ENCODE data around the gene DNAJC1. TPM values are rescaled to one million over a fixed set of nuclear protein-coding genes. Genes with fewer than 3 reads are reported as not detected.

DNAJC1 gene
- total and polyA plus RNA-seq, 2 of the 8 experiments (the other 6 are each of a cell fraction or from before 2014, with no cell fraction given), result 6.8 to 14.8 TPM

- TF ChIP-seq, protein P1, sequence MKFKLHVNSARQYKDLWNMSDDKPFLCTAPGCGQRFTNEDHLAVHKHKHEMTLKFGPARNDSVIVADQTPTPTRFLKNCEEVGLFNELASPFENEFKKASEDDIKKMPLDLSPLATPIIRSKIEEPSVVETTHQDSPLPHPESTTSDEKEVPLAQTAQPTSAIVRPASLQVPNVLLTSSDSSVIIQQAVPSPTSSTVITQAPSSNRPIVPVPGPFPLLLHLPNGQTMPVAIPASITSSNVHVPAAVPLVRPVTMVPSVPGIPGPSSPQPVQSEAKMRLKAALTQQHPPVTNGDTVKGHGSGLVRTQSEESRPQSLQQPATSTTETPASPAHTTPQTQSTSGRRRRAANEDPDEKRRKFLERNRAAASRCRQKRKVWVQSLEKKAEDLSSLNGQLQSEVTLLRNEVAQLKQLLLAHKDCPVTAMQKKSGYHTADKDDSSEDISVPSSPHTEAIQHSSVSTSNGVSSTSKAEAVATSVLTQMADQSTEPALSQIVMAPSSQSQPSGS (IDR thresholded peaks at IDR 0.05; ENCODE audit: low read length), result no peak
- TF ChIP-seq KDM1A (IDR thresholded peaks at IDR 0.05; ENCODE audit: borderline replicate concordance, low read length), result no peak
These were observed 238.9 kb downstream of the DNAJC1 start (continued) for GRCh38 chr10:21764466-21765189.
